HUDEP-2 (cell line): ENCODE results near the gene THSD4.
"Not testable (repeated sequence)": the region's sequence is repeated elsewhere in the genome, so short reads cannot be mapped to it uniquely, and the experiment has no call there.

Experiments
- DNase-seq, 76 experiments: peaks; one replicate each; lab custom pipeline; 2025; ENCODE audit not compliant: unreplicated experiment in 76 of 76; lab: John Stamatoyannopoulos, UW

The THSD4 gene

GRCh38 chr15:71716990-71717389 is 601.7 kb downstream of the THSD4 start:
- no peak for DNase-seq

- DNase-seq: no peak
Observed at GRCh38 chr15:71718116-71718910, 603.0 kb downstream of the THSD4 start.

DNA sequence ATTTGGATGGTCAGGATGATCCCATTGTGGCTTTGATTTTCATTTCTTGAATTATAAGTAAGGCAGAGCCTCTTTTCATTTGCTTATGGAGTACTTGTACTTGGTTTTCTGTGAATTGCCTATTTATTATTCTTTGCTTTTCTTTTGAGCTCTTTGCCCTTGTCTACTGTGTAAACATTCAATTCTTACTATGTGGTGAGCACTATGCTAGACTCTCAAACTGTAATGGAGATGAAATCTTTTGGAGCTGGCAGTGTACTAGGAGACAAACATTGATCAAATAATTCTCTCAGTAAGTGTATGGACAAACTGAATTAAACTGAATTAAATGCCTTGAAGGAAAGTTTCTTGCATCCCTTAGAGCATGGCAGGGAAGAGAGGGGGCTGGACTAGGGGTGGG is 608.1 kb downstream of the THSD4 start:
- DNase-seq: no peak

- not testable (repeated sequence) for DNase-seq
Observed at GRCh38 chr15:71725207-71725955, 610.1 kb downstream of the THSD4 start.

DNA sequence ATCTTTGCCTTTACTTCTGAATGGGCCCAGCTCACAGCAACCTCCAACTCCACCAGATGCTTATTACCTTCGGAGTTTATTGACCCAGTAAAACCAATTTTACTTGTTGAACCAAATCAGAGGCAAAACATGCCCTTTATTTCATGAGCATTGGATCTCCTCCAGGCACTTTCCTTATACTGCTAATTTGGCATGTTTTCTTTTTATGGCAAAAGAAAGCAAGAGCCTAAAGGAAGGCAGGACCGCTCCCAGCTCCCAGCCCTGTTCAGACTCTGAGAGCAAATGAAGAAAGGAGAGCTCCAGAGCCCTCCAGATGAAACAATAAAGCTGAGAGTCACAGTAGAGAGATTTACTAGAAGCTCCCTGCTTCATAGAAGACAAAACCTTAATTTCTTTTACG is 613.6 kb downstream of the THSD4 start:
- no peak for DNase-seq

GRCh38 chr15:71729319-71729718 is 614.0 kb downstream of the THSD4 start:
- no peak for DNase-seq

DNA sequence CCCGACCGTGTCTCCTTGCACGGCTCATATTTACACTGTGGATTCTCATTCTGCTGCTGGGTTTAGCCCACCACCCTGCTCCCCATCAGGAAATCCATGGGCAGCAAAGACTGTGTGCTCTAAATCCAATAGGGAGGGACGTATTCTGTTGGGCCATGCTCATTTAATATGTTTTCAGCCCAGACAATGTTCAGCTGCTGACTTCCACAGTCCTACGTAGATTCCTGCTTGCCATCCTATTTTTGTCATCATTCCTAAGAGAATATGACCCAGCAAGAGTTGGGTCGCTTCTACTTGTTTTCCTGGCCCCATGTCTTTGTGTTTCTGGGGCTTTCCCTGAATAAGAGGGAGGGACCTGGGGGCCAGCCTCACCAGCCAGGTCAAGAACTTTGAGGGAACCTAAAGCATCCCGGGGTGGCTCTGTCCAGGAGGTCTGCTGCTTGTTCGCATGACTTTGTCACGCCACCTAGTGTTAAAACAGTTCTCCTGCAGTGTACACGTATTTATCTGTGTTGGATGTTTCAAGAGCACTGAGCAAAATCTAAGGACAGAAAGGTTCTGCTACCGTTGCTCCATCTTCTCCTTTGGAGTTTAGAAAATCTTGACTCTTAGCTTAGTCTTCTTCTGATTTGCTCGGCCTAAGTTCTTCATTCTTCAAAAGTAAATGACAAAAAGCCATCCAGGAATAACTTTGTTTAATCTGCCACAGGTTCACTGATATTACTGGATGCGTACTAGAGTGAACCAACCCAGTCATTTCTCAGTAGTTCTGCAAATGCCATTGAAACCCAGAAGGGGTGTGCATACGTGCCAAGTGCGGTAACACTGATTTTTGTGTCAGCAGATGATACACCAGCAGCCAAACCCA is 615.2 kb downstream of the THSD4 start:
- DNase-seq: peak in 29 of 76 experiments; percentile 1 to 56 (median 15)

DNA sequence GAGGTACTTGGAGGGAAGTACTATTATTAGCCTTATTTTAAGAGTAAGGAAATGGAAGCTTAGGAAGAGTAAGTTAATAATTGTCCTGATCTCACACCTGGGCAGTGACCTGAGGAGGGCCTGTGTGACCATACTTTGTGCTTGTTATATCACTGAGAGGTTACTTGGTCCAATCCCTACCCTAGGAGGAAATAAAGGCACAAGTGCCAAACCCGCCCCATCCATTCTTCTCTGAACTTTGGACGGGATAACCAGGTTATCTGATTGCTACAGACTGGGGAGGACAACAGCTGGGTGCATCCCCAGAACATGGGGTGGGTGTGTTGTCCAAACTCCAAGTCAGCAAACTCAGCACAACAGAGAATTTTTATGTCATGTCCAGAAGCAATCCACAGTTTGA is 617.4 kb downstream of the THSD4 start:
- no peak for DNase-seq

GRCh38 chr15:71733122-71733521 is 617.9 kb downstream of the THSD4 start:
- no peak for DNase-seq

DNA sequence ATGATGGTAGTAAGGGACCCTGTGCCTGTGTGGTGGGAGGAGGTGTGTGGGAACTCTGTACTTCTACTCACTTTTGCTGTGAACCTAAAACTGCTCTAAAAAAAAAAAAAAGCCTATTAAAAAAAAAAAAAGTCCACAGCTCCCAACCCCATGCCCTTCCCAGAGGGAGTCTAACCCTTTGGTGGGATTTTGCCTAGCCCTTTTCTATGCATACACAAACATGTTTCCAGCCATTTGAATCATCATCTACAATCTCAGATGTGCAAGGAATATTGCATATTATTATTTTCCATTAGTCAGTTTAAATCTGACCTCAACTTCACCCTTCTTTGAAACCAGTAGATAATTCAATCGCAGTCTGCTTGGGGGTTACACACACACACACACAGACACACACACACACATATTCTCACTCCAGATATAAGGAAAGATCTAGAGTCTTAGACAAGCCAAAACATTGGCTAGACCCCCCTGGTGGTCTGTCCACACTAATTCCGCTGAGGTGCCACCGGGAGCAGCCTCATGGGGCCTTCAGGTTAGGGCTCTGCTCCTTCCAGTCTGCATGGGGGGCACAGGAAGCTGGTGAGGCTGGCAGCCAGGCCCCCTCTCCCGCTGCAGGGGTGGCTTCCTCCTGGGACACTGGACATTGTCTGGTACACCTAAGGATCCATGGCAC is 619.6 kb downstream of the THSD4 start:
- DNase-seq: no peak

DNA sequence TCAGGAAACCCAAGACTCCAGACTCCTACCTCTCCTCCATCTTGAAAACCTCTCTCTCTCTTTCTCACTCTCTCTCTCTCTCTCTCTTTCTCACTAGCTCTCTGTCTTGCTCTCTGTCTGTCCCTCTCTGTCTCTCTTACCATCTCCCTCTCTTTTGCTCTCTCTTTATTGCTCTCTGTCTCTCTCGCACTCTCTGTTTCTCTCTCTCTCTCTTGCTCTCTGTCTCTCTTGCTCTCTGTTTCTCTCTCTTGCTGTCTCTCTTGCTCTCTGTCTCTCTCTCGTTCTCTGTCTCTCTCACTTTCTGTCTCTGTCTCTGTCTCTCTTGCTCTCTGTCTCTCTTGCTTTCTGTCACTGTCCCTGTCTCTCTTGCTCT is 620.1 kb downstream of the THSD4 start:
- DNase-seq: no peak

DNA sequence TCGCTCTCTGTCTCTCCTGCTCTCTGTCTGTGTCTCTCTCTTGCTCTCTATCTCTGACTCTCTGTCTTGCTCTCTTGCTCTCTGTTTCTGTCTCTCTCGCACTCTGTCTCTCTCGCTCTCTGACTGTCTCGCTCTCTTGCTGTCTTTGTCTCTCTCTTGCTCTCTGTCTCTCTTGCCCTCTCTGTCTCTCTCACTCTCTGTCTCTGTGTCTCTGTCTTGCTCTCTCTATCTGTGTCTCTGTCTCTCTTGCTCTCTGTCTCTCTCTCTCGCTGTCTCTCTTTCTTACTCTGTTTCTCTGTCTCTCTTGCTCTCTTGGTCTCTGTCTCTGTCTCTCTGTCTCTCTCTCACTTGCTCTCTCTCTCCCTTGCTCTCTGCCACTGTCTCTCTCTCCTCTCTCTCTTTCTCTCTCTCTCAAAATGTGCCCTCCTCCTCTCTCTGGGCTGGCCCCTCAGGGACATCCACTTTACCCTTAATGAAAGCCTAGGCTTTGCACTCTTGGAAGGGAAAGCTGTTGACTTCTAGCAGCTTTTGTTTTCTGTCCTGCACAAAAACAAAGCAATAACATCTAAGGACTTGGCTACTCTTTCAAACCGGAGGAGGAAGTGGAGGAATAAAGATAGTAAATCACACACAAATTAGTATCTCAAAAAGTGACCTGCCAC is 621.1 kb downstream of the THSD4 start:
- DNase-seq: no peak

DNA sequence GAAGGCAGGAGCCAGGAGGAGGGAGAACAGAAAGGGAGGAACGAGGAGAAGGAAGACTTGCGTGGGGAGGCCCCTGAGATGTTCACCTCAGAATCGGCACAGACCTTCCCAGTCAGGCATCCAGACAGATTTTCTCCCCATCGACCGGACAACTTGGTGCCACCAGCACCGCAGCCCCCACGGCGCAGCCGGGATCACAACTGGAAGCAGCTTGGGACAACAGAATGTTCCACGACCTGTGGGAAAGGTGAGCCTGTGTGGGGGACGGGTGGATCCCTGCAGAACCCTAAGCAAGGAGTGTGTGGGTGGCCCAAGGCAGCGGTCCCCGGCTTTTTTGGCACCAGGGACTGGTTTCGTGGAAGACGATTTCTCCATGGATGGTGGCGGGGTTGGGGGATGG is 622.5 kb downstream of the THSD4 start:
- no peak for DNase-seq

DNA sequence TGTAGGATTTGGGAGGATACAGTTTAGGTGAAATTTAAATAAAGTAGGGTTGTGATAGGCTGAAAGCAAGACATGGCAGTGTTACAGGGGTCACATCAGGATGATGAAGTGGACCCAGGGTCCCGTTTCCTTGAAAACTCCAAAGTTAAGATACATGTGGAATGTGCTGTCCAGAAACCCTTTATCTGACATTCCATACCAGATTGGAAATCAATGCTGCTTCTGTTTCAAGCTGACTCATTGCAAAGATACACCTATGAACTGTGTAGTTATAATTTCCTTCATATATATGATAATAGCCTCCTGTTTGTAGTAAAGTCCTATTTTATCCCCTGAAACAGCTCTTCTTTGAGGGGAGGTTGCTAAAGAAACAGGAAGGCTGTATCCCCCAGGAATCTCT is 624.1 kb downstream of the THSD4 start:
- no peak for DNase-seq

DNA sequence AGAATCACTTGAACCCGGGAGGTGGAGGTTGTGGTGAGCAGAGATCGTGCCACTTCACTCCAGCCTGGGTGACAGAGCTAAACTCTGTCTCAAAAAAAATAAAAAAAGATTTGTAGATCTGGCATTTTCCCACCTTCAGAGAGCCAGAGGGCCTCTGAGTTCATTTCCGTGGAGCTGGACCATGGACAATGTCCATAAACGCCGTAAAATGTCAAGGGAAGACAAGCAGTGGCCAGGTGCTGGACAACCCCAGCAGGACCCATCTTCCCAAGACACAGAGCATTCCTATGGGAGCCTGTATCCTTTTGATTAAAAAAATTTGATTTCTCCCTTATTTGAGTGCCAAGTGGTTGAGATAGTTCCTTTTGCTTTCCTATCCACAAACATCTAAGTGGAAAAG is 627.7 kb downstream of the THSD4 start:
- no peak for DNase-seq

DNA sequence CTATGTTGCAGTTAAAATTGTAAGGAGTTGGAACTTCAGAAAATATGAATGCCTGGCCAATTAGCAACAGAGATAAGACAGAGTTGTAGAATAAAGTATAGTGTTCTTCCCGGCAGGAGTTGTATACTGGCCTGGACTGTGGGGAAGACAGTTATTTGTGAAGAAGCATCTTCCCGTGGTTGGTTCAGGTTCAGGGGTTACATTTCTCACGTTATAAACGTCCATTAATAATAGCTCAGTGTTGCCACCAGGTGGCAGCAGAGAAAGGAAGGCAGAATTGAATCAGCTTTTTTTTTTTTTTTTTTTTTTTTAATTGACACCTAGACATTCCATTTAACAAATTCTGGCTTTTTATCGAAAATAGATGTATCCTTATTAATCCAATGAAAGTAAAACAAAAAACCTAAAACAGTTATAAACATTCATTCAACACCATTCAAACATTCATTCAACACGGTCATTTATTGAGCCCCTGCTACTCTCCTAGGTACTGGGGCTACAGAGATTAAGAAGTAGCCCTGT is 628.7 kb downstream of the THSD4 start:
- DNase-seq: peak in 32 of 76 experiments; percentile 2 to 48 (median 20)

- DNase-seq: no peak
Observed at GRCh38 chr15:71746719-71747118, 631.4 kb downstream of the THSD4 start.

DNA sequence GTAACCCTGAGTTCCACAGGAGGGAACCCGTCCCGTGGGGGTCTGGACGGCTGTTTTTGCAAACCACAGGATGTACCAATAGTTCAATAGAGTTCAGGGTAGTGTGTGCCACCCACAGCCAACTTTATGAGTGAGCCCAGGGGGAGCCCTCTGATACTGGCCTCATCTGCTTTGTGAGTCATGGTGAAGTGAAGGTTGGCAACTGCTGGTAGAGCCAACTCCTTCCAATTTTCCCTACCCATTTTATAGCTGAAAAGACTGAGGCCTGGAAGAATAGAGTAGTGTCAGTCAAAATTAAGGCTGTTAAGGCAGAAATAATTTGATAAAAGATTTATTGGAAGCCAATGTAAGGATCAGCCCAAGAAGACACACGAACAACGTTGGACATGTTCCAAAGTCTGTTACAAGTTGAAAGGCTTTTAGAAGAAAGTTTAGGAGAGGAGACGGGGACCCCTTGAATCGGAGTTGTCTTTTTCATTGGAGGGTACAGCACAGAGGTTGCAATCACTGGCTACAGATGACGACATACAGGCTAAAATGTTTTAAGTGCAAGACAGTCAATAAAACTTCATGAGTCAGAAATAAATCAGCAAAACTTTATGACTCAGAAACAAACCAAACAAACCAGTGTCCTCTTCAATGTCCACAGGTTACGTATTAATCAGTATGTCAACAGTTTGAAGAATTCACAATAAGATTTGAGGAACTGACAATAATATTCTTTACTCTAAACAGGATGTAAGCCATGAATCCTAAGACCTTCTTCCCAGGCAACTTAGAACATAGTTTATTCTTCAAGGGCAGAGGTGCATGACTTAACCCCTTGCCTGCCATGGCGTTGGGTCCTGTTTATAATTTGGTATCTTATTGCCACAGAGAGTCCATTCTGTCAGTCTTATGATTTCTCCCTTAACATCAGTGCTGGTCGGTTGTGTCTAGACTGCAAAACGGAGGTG is 632.1 kb downstream of the THSD4 start:
- DNase-seq: no peak

DNA sequence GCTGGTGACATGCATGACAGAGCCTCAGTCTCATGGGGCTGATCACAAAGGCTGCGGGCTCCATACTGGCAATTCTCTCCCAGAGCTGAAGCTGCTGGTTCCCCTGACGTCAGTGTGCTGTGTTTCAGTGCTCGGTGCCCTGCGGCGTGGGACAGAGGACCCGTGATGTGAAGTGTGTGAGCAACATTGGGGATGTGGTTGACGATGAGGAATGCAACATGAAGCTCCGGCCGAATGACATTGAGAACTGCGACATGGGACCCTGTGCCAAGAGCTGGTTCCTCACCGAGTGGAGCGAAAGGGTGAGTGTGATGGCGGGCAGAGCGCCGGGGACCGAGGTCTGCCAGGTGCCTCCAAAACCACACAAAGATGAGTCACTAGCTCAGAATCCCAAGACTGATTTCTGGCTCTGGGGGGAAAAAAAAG is 633.0 kb downstream of the THSD4 start:
- no peak for DNase-seq
